GM19463 (cell line): ENCODE data around the gene C6orf15.

Source experiments
- ATAC-seq: cut with Tn5 transposase; IDR thresholded peaks from one replicate; pipeline ENCODE4 v1.9.1; 2021; ENCODE audit warnings: mild to moderate bottlenecking, moderate library complexity; ENCODE audit not compliant: unreplicated experiment

C6orf15 gene

DNA sequence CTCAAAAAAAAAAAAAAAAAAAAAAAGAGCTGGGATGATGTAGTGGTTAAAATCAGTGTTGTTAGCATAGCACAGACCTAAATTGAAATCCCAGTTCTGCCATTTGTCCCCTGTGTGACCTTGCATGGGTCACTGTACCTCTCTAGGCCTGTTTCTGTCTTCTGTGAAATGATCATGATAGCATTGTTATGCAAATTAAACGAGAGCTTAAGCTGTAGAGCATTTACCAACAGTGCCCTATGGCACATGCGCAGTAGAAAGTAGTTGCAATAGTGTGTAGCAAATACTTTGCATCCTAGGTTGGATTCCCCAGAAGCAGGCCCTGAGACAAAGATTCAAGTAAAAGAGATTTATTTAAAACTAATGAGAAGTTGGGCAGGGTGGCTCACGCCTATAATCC, 19.2 kb upstream of the C6orf15 start:
- no peak for ATAC-seq

DNA sequence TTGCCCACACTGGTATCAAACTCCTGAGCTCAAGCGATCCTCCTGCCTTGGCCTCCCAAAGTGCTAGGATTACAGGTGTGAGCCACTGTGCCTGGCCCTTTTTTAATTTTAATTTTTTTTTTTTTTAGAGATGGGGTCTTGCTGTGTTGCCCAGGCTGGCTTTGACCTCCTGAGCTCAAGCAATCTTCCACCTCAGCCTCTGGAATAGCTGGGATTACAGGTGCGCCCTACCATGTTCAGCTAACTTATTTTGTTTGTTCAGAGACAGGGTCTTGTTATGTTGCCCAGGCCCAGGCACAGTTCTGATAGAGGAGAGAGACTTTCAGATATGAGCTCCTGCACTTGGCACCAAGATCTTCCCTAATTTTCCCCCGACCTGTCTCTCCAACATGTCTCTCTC, 18.4 kb upstream of the C6orf15 start:
- ATAC-seq, result no peak

DNA sequence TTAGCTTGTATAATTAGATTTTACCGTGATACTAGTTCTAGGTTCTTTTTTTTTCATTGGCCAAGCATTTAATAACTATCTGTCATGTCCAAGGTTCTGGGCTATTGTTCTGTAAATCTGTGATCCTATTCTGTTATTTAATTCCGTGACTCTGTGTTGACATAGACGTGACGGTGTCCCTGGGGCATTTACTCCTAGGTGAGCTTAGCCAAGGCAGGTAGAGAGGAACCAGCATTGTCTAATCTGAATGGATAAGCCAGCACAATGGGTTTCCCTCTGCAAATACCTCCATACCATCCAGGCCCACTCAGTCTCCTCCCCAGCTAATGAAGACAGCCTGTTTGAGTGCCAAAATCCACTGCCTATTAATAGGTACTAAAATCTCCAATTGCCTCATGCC, 16.8 kb upstream of the C6orf15 start:
- no peak for ATAC-seq

DNA sequence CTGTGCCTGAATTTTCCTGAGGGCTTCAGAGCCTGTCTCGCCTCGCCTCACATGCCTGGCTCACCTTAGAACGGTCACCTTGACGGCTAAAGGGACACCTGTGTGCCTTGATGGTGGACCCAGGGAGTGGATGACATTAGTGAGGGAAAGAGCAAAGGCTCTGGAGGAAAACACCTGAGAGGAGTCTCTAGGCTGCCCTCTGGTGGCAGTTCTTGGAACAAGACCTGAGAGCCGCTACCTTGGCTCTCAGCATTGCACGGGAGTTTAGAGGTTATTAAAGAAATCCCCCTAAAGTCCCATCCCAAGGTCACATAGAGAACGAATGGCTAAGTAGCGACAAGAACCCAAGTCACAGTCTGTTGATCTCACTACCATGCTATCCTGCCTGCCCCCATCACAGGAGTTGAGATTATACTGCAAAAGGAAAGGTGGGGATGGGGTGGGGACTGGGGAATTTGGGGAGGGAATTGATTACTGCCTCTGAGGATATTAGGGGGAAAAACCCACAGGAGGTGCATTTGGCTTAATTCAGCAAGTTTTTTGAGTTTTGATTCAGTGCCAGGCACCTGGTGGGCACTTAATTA, 15.8 kb upstream of the C6orf15 start:
- no peak for ATAC-seq

DNA sequence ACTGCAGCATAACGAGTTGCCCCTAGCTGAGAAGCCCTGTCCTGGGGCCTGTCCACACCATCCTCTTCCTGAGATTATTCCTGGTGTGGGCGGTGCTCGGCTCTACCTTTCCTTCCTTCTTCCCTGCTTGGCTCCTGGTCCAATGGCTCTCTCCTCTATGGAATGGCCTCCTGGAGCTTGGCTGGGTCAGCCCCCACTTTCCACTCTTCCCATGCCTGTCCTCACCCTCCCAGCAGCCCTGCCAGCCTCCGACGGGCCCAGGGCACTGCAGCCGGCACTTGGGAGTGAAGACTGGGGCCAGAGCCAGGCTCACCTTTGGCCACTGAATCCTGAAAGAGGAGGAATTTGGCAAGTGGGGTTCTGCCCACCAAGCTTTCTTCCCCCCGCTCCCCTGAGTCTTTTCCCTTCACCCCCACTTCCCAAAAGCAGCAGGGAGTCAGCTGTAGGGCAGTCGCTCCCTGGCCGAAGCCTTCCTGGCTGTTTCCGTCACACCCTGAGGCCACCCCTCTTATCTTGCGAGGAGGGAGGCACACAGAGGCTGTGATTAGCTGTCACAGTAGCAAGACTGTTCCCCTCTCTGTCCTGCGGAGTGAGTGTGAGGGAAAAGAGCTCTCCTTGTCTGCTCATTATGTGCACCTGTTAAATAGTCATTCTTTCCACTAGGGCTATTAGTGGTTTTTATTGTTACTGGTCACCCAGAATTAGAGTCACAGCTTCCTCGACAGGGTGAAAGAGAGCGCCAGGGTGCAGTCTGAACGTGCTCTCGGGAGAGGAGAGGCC, 14.2 kb upstream of the C6orf15 start:
- ATAC-seq, result no peak

DNA sequence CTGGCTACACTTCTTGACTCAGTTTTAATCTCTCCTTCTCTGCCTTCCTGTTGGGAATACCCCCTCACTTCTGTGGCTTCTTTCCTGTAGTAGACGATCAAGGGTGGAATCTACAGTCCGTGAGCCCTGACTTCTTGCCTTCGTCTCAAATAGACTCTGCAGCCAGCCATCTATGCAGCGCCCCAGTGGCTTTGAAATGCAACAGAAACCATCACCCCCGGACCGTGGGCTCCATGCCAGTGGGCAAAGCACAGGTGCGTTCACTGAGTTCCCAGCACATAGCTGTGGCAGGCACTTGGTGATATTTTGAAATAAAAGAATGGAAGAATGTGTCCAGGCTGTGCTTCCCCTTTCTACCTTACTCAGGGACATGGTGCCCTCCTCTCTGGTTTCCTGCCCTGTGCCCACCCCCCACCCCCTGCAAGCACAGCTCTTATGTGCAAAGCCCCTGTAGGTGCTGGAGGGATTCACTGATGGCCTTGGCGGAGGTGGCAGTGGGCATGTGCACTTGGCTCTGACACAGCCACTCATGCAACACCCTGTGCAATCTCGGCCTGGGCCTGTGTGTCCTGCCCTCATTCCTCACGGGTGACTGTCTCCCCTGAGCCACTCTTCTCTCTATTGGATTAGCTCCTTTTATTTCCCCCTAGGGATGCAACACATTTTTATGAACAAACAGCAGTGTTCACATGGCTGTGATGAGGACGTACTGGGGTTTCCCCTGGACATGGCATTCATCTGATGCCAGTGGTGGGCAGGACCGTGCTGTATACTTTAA, 13.4 kb upstream of the C6orf15 start:
- ATAC-seq, result no peak

DNA sequence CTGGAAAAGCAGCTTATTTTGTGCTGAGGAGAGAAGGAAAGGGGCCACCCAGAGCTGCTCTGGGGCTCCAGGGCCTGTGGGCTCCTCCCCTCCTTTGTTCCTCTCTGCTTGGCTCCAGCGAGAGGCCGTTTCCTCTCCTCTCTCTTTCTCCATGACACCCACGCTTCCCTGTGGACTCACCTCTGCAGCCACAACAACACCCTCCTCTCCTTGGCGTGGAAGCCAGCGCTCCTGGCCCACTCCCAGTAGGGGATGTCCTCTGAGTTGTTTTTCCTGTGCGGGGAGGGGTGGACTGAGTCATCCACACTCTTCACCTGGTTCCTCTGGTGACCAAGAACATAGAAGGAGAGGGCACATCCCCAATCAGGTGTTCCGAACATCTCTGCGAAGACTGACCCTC, 12.8 kb upstream of the C6orf15 start:
- no peak for ATAC-seq

DNA sequence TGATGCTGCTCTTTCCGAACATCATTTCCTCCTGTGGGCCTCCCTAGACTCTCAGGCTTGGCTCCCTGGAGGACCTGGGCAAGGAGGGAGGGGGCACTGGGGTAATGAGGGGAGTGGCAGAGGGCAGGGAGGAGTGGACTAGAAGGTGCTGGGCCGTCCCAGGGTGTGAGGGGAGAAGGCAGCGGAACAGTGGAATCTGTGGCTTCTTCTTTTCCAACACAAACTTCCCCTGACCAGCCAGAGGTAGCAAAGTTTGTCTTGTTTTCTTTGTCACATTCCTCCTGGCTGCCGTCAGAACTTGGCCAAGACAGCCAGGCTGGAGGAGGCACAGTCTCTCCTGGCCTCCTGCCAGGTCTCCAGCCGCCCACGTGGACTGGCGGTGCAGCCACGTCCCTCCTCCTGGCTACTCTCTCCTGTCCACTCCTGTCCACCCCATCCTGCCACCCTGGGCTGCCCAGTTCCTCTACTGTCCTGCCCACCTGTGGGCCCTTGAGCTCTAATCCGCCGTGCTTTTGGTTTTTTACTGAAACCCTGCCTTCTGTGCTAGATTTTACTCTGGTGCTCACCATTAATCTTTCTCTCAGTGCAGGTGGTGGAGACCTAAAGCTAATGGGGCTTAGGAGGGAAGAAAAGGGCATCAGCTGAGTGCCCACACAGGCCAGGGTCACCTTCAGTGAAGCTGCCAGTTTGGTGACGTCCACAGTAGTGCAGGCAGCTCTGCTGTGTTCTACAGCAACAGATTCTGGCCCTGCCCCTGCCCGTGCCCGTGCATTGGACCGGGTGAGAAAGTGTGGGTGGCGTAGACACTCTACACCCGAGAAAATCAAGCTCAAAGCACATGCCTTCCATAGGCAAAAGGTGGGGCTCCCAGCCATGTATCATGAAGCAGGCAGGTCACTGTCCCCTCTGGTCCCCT, 10.7 kb upstream of the C6orf15 start:
- no peak for ATAC-seq

DNA sequence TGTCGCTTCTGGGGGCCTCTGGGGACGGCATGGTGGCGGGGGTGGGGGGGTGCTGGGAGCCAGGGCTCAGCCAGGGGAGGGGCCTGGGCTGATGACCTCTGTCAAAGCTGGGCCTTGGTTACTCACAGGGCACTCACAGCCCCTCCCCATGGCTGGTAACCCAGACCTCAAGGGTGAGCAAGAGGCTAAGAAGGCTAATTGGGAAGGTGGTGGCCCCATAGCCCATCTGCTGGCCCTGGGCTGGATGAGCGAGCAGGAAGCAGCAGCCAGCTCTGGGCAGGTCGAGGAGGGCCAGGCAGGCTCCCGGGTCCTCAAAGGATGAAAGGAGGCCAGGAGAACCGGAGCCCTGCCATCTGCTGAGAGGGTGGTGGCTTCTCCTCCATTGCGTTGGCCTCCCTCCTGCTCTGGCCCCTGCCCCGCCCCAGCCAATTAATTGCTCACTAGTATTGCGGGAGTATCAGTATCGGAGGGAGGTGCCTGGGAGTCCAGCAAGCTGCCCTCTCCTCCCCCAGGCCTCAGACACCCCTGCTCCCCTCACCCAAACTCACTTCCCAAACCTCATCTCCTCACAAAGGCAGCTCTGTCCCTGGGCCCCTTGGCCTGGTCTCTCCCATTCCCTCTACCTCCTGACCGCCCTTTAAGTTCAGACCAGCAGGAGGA, 8.9 kb upstream of the C6orf15 start:
- ATAC-seq, result no peak

DNA sequence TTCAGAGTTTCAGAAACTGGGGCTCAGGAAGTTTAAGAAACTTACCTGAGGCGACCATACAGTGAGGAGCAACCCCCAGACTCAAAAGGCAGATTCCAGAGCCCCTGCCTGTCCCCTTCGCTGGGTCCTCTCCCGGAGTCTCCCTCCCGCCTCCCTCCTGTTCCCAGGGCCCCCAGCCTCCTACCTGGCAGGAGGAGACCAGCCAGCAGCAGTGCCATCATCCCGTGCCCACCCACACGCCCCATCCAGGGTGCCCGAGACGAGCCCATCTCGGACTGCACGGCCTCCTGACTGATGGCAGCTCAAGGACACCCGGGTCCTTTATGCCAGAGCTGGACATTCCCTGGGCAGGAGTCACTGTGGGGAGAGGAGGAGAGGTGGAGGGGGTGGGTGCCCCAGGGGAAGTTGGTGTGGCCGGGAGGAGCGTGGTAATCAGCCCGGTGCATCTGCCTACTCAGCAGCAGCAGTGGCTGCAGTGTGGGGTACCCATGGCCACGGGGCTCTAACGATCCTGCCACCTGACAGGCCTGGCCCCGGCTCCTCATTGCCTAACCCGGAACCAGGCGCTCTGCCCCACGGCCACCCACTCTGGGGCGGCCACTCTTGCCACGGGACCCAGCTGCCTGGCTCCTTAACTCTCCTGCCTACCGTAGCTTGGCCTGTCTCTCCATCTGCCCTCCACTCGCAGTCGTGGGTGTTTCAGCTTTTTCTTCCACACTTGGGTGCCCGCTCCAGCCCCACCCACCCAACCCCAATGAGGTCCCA, 8.0 kb upstream of the C6orf15 start, which contains the start of gene CDSN:
Gene CDSN, minus strand, starts transcription at position 296 of the 765 bp plus-strand sequence. Its CDS starts 27 bp downstream, at position 269.
- no peak for ATAC-seq

DNA sequence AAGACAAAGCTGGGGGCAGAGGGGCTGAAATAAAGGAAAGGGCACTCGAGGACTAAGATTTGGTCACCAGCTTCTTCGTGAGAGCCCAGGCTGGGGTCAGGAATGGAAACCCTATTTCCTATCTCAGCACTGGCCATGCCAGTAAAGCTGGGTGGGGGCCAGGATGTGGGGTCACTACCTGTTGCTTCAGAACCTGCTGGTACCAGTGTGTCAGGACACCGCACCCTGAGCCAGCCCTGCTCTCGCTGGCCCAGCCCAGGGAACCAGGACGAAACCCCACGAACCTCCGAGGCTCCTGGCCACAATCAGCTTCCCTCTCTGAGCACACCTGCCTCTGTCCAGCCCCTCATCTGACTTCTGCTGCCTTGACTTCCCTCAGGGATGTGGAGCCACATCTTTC, 5.8 kb upstream of the C6orf15 start:
- ATAC-seq, result no peak

DNA sequence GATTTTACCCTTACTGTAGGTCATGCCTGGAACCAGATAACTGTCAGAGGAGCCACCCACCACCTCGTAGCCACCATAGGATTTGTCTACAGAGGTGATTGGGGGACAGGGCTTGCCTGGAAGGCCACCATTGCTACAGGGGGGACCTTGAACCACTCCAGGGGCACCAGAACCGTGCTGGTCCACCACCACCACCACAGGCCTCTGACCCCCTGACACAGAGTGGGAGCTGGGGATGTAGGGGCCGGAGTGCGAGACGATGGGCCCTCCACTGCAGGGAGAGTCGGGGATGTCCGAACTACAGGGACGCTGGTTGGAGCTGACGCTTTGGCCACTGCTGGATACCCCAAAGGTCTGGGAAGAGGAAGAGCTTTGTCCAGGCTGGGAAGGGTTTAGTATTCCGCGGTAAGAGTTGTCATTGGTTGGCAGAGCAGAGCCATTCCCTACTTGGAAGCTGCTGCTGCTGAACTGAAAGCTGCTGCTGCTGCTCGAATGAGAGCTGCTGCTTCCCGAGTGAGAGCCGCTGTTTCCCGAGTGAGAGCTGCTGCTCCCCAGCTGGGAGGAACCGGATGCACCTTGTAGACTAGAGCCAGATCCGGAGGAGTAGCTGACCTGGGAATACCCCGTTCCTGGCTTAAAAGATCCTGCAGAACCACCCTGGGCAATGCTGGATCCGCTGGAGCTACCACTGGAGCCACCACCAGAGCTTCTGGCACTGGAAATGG, 4.4 kb upstream of the C6orf15 start:
- no peak for ATAC-seq

DNA sequence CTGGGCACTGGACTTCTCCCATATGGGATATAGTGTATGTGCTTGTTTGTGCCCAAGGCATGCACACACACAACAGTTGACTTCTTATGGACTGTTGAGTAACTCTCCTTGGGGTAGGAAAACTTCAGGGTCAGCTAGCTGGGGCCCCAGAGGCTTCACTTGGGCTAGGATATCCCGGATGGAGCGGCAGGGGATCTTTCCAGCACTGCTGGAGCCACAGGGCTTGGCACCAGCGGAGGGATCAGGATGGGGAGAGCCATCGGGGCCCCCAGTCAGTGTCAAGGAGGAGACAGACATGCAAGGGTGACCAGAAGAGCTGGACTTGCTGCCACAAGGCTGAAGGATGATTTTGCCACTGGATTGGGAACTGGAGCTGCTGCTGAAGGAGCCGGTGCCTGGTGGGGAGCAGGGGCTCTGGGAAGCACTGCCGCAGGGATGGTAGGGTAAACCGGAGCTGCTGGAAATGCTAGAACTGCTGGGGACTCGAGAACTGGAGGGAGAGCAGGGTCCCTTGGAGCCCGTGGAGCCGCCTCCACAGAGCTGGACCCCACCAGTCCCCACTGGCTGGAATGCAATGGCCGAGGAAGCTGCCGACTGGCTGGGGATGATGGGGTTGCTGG, 3.7 kb upstream of the C6orf15 start:
- no peak for ATAC-seq

DNA sequence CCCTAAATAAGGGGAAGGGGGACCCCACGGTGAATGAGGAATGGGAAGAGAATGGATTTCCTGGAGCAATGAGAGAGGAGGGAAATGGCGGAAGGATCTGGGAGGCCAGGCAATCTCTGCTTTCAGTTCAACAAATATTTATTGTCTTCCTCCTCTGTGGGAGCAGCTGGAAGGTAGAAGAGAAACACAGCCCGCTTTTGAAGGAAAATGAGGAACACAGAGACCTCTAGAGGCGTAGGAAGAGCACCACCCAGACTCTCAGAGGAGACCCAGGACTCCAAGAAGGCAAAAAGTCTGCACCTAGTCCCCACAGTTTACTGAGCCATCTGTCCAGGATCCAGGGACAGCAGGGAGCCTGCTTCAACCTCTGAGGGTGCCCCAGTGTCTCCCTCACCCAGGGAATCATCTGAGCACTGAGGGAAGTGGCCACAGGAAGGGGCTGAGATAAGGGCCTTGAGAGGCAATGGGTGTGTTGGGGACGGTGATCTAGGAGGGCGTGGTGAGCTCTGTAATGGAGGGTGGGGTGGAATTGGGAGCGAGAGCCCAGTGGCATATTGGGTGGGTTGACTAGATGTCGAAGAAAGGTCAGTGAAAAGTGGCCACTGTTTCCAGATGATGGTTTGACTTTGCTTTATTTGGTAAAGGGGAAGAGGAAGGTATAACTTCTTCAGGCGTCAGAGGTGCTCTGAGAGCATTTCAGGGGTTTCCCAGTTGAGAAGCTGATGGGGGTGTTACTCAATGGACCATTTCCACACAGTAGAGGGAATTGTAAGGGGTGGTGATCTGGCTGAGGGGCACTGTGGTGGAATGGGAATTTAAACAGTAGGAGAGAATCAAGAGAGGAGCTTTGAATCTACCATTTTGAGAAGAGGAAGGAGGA, 2.8 kb upstream of the C6orf15 start:
- ATAC-seq, result no peak

DNA sequence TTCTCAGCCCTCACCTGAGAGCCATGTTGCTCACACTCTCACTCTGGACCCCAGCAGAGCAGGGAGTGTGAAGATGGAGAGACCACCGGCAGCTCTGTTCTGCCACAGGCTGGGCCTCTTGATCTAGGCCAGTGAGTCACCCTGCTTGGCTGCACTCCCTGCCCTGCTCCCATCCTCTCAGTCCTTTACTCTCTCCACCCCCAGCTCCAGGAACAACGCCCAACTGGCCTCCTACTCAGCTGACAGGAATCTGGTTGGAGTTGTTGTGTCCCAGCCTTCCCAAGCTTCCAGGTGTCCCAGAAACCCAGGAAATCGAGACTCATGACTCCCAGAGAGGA, 2.1 kb upstream of the C6orf15 start, which contains the start of gene PSORS1C1:
Gene PSORS1C1, plus strand, starts transcription at position 260 of the 338 bp plus-strand sequence. CDS start 14,833 bp downstream, outside the sequence.
- ATAC-seq, result no peak

DNA sequence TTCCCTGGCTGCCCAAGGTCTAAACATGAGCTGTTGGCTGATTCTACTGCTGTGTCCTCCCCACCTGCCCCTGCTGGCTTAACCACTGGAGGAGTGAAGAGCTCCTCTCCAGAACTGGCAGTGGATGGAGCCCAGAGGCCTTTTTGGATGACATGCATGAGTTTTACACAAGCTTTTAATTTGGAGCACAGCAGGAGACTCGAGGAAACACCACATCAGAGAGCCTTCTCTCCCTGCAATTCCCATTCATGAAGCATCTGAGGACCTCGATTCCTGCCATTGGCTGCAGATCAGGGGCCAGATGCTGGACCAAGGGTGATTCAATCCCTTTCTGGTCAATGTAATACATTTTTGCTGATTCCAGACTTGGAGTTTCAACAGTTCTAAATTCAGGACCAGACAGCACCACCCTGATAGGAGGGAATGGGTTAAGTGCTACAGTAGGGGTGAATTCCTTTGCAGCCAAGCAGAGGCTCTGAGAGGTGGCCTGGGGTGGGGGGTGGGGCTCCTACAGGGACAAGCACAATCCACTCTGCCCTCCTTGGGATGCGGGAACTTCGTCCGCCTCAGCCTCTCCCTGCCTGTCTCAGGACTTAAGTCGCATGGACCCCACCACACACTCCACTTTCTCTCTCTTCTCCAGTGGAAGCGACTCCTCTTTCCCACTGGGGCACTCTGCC, 1.6 kb upstream of the C6orf15 start:
- no peak for ATAC-seq

DNA sequence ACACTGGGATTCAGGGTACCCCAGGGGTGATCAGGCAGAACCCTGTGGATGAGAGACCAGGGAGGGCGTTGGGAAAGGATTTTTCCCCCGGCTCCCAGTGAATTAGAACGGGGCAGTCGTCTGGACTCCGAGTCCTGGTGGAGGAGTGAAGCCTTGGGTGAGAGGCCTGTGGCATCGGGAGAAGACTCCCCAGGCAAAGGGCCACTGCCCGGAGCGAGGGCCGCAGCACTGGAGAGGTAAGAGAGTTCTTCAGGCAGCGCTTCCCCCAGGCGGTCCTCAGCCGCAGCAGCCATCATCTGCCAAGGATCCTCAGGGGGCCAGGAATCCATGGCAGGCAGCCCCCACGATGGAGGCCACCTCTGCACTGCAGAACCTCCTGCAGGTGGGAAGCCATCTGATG, 663 bp downstream of the C6orf15 start:
- ATAC-seq, result no peak
